H1 (cell line): ENCODE results near the gene ARHGAP12. TPM values are rescaled to one million over a fixed set of nuclear protein-coding genes. Genes with fewer than 3 reads are reported as not detected.

Experiments used
- CTCF ChIA-PET: fragments of 300-600 bp; sonication (Branson Sonifier 250); formaldehyde crosslinking; loops from one replicate; lab custom pipeline; 2021; ENCODE audit not compliant: partially characterized antibody; lab: Charles Lee
- POLR2A ChIA-PET: fragments of 300-600 bp; sonication (Branson Sonifier 250); formaldehyde crosslinking; loops from one replicate; lab custom pipeline; 2021; ENCODE audit warnings: inconsistent platforms; ENCODE audit not compliant: partially characterized antibody; lab: Charles Lee
- DNase-seq, 2 experiments: peaks; one replicate each; pipeline versions ENCODE4 v3.0.0 to v3.0.0-alpha.2; 2010 to 2022; ENCODE audit warnings: low spot score in 2 of 2, low read depth in 1 of 2, mixed read lengths in 1 of 2
- FAIRE-seq: peaks from 2 replicates; lab custom pipeline; 2011; peaks lifted over from hg19 to GRCh38; lab: Jason Lieb, UNC
- H2AFZ ChIP-seq: 2 replicates; pipeline ENCODE4 v1.8.1; 2012; ENCODE audit warnings: low read length, inconsistent platforms
- H2AK5ac ChIP-seq: 2 replicates; pipeline ENCODE4 v1.6.1; 2013; ENCODE audit warnings: low read depth, low read length
- H2BK120ac ChIP-seq: replicated peaks from 2 replicates; pipeline ENCODE3; 2013; ENCODE audit warnings: low read depth, low read length, inconsistent platforms
- H2BK12ac ChIP-seq: 2 replicates; pipeline ENCODE4 v1.6.1; 2013; ENCODE audit warnings: low read depth, low read length
- H2BK15ac ChIP-seq: 2 replicates; pipeline ENCODE4 v1.6.1; 2013; ENCODE audit warnings: low read length
- H2BK20ac ChIP-seq: 2 replicates; pipeline ENCODE4 v1.6.1; 2013; ENCODE audit warnings: low read length
- H2BK5ac ChIP-seq: 2 replicates; pipeline ENCODE4 v1.6.1; 2013; ENCODE audit warnings: low read depth, low read length
- H3K14ac ChIP-seq: 2 replicates; pipeline ENCODE4 v1.6.1; 2013; ENCODE audit warnings: inconsistent platforms; ENCODE audit not compliant: insufficient read length
- H3K18ac ChIP-seq: 2 replicates; pipeline ENCODE4 v1.6.1; 2013; ENCODE audit warnings: low read length; ENCODE audit errors: extremely low read depth
- H3K23ac ChIP-seq: 2 replicates; pipeline ENCODE4 v1.6.1; 2013; ENCODE audit warnings: inconsistent platforms; ENCODE audit not compliant: insufficient read length
- H3K23me2 ChIP-seq: 2 replicates; pipeline ENCODE4 v1.6.1; 2013; ENCODE audit warnings: low read depth, low read length
- H3K27ac ChIP-seq: 2 replicates; pipeline ENCODE4 v1.6.1; 2011; ENCODE audit warnings: low read depth, low read length, inconsistent platforms
- H3K27me3 ChIP-seq, 4 experiments: replicated peaks in 1 of 4; 1 replicate in 1 of 4; 2 replicates in 3 of 4; pipeline versions ENCODE4 v1.6.1 to v1.8.1; 2011 to 2013; ENCODE audit warnings: low read length in 3 of 4, mild to moderate bottlenecking in 3 of 4, inconsistent platforms in 2 of 4, mixed read lengths in 2 of 4, moderate library complexity in 1 of 4; ENCODE audit not compliant: control insufficient read depth in 3 of 4, insufficient read depth in 3 of 4; ENCODE audit errors: extremely low read depth in 1 of 4
- H3K36me3 ChIP-seq, 4 experiments: 2 replicates each; pipeline versions ENCODE4 v1.6.1 to v1.8.1; 2011 to 2013; ENCODE audit warnings: mild to moderate bottlenecking in 4 of 4, low read length in 3 of 4, moderate library complexity in 2 of 4, control low read depth in 1 of 4, inconsistent platforms in 1 of 4; ENCODE audit not compliant: insufficient read depth in 4 of 4, control insufficient read depth in 2 of 4
- H3K4ac ChIP-seq: replicated peaks from 2 replicates; pipeline ENCODE3; 2013; ENCODE audit warnings: low read length, low read depth, mixed read lengths, inconsistent platforms; ENCODE audit not compliant: insufficient read length
- H3K4me1 ChIP-seq, 4 experiments: replicated peaks in 1 of 4; 1 replicate in 1 of 4; 2 replicates in 3 of 4; pipeline versions ENCODE4 v1.6.1 to v1.8.1; 2011 to 2013; ENCODE audit warnings: low read length in 3 of 4, inconsistent platforms in 2 of 4, mixed read lengths in 1 of 4; ENCODE audit not compliant: insufficient read depth in 4 of 4, control insufficient read depth in 3 of 4
- H3K4me2 ChIP-seq, 2 experiments: 2 replicates each; pipeline versions ENCODE4 v1.6.1 to v1.8.1; 2011 to 2013; ENCODE audit warnings: low read depth in 2 of 2, low read length in 2 of 2, control low read depth in 1 of 2, inconsistent platforms in 1 of 2, mild to moderate bottlenecking in 1 of 2; ENCODE audit not compliant: insufficient read depth in 1 of 2
- H3K4me3 ChIP-seq, 4 experiments: fragments of 200-600, 300-600 bp in 1 of 4; sonication (generic), shearing (Covaris generic), sonication (Bioruptor Twin) in 1 of 4; 2 replicates each; pipeline versions ENCODE4 v1.5.1 to v1.8.1; 2011 to 2016; ENCODE audit warnings: low read length in 4 of 4, low read depth in 3 of 4, control low read depth in 2 of 4, inconsistent platforms in 2 of 4, mild to moderate bottlenecking in 2 of 4, mixed read lengths in 1 of 4, moderate library complexity in 1 of 4; ENCODE audit not compliant: insufficient read depth in 2 of 4; ENCODE audit errors: extremely low read depth in 1 of 4
- H3K56ac ChIP-seq: replicated peaks from 2 replicates; pipeline ENCODE3; 2013; ENCODE audit warnings: low read depth, mild to moderate bottlenecking, mixed read lengths, low read length, inconsistent platforms; ENCODE audit not compliant: insufficient read length
- H3K79me1 ChIP-seq: 2 replicates; pipeline ENCODE4 v1.6.1; 2013; ENCODE audit warnings: low read depth, low read length, control low read depth
- H3K79me2 ChIP-seq, 2 experiments: 2 replicates each; pipeline versions ENCODE4 v1.6.1 to v1.8.1; 2012 to 2013; ENCODE audit warnings: low read length in 2 of 2, mild to moderate bottlenecking in 2 of 2, inconsistent platforms in 1 of 2; ENCODE audit not compliant: insufficient read depth in 2 of 2, control insufficient read depth in 1 of 2
- H3K9ac ChIP-seq, 4 experiments: replicated peaks in 1 of 4; 1 replicate in 1 of 4; 2 replicates in 3 of 4; pipeline versions ENCODE4 v1.6.1 to v1.8.1; 2011 to 2013; ENCODE audit warnings: low read depth in 3 of 4, low read length in 3 of 4, control low read depth in 2 of 4, mild to moderate bottlenecking in 2 of 4, moderate library complexity in 2 of 4, inconsistent platforms in 1 of 4; ENCODE audit errors: extremely low read depth in 1 of 4
- H3K9me3 ChIP-seq, 2 experiments: 2 replicates each; pipeline versions ENCODE4 v1.6.1 to v1.8.1; 2012 to 2013; ENCODE audit warnings: mild to moderate bottlenecking in 2 of 2, moderate library complexity in 2 of 2, control low read depth in 1 of 2, inconsistent platforms in 1 of 2, low read depth in 1 of 2, low read length in 1 of 2, mixed read lengths in 1 of 2; ENCODE audit not compliant: insufficient read depth in 2 of 2
- H4K20me1 ChIP-seq, 2 experiments: replicated peaks in 1 of 2; 2 replicates each; pipeline versions ENCODE3 to v1.8.1; 2011 to 2013; ENCODE audit warnings: inconsistent platforms in 2 of 2, low read length in 2 of 2, mild to moderate bottlenecking in 1 of 2; ENCODE audit not compliant: insufficient read depth in 2 of 2, control insufficient read depth in 1 of 2
- H4K5ac ChIP-seq: 2 replicates; pipeline ENCODE4 v1.6.1; 2013; ENCODE audit warnings: low read length, low read depth, mixed read lengths, inconsistent platforms; ENCODE audit not compliant: insufficient read length
- H4K8ac ChIP-seq: 2 replicates; pipeline ENCODE4 v1.8.0; 2013; ENCODE audit warnings: mild to moderate bottlenecking, moderate library complexity, low read length, inconsistent platforms; ENCODE audit not compliant: insufficient read depth; ENCODE audit errors: extremely low read depth
- H4K91ac ChIP-seq: replicated peaks from 2 replicates; pipeline ENCODE3; 2013; ENCODE audit warnings: low read length, mixed read lengths, inconsistent platforms; ENCODE audit not compliant: insufficient read length
- BACH1 ChIP-seq: IDR thresholded peaks from 2 replicates; pipeline ENCODE4 v1.6.1; 2012; ENCODE audit warnings: low read length, improper control_type of control experiment
- BCL11A ChIP-seq, 2 experiments: IDR thresholded peaks; one replicate each; pipeline ENCODE4 v1.6.1; 2011; ENCODE audit warnings: low read depth in 2 of 2, low read length in 2 of 2, mild to moderate bottlenecking in 2 of 2
- CREB1 ChIP-seq: IDR thresholded peaks from 2 replicates; pipeline ENCODE4 v1.6.1; 2012; ENCODE audit warnings: inconsistent platforms
- CTBP2 ChIP-seq: IDR thresholded peaks from 2 replicates; pipeline ENCODE4 v1.7.0; 2011; ENCODE audit warnings: borderline replicate concordance, mild to moderate bottlenecking, moderate library complexity, mixed read lengths, low read length; ENCODE audit not compliant: insufficient read depth, insufficient read length
- GTF2F1 ChIP-seq: IDR thresholded peaks from 2 replicates; pipeline ENCODE4 v1.6.1; 2012; ENCODE audit warnings: low read depth, low read length, improper control_type of control experiment, borderline replicate concordance
- KDM4A ChIP-seq: IDR thresholded peaks from one replicate; pipeline ENCODE4 v1.7.1; 2012; ENCODE audit warnings: low read depth, mild to moderate bottlenecking, moderate library complexity, low read length, inconsistent platforms; ENCODE audit not compliant: severe bottlenecking
- RBBP5 ChIP-seq: IDR thresholded peaks from 2 replicates; pipeline ENCODE4 v1.7.1; 2012; ENCODE audit warnings: low read depth, mild to moderate bottlenecking, inconsistent platforms, low read length, moderate library complexity, borderline replicate concordance
- SIRT6 ChIP-seq: IDR thresholded peaks from one replicate; pipeline ENCODE4 v1.7.1; 2012; ENCODE audit warnings: low read length, inconsistent platforms
- TEAD4 ChIP-seq: IDR thresholded peaks from 2 replicates; pipeline ENCODE4 v1.6.1; 2012; ENCODE audit warnings: low read depth, low read length, inconsistent platforms, mixed read lengths
- WGBS, 2 experiments: shearing (Covaris generic) in 1 of 2; methylation state at CpG; one replicate each; pipeline versions ENCODE4 v1.1.6 to v1.1.7; 2013 to 2015; ENCODE audit warnings: low lambda C conversion rate in 2 of 2, mixed read lengths in 2 of 2, inconsistent platforms in 1 of 2, low coverage in 1 of 2, missing lambda C conversion rate in 1 of 2; ENCODE audit not compliant: insufficient replicate concordance in 2 of 2, insufficient coverage in 1 of 2, insufficient read length in 1 of 2; ENCODE audit errors: extremely low coverage in 1 of 2, missing lambda C conversion rate in 1 of 2; 5-methylcytosine and 5-hydroxymethylcytosine counted together
- polyA plus RNA-seq, 7 experiments: library from polyadenylated mRNA; depleted of rRNA in 3 of 7; stranded (reverse) in 5 of 7; unstranded in 2 of 7; fragments of >200 nt in 5 of 7; fragments of 200-250 nt in 2 of 7; gene quantifications; 1 replicate in 5 of 7; 2 replicates in 1 of 7; 4 replicates in 1 of 7; pipeline versions ENCODE4 v1.2.1 to v1.2.3, GENCODE V29; 2011 to 2013; ENCODE audit warnings: missing spikeins in 2 of 7, mixed read lengths in 2 of 7
- total RNA-seq: library from RNA; stranded (reverse); fragmentation: NEBNext Ultra II Directional; extraction: Animal tissue kit (Norgen Biotek cat#: 25700); gene quantifications from 2 replicates; pipeline ENCODE4 v1.2.1, GENCODE V29; 2021

Gene ARHGAP12
- total and polyA plus RNA-seq, 2 of the 8 experiments (the other 6 are each of a cell fraction or from before 2014, with no cell fraction given) = 10.1 to 39.0 TPM

- no peak overlapping the region for H4K91ac ChIP-seq
- WGBS, 2 experiments = 95% methylated on average over 3 of the region's 3 CpGs; no CpG with 5 or more reads in 1 of the 2 experiments
- POLR2A ChIA-PET = no interaction called here
Observed at GRCh38 chr10:31910016-31910415, 18.6 kb downstream of the ARHGAP12 start.

More at GRCh38 chr10:31910016-31910415, 18.6 kb downstream of the ARHGAP12 start:
- H3K4me1 ChIP-seq = peaks cover 0 to 5% (median 3%) of the 10 kb centered on the region in 4 experiments; a peak in 4 of 7 replicates
- no peak overlapping the region for H3K56ac ChIP-seq
- no peaks in the 10 kb centered on the region for H3K27me3 ChIP-seq
- H4K20me1 ChIP-seq = peaks cover 2 to 9% of the 10 kb centered on the region in 2 experiments
- H3K79me2 ChIP-seq = peaks cover 2 to 96% of the 10 kb centered on the region in 2 experiments
- DNase-seq (no peak), FAIRE-seq (no peak)
- no peak overlapping the region for H2AK5ac ChIP-seq
- no peak overlapping the region for H3K4me2 ChIP-seq
- no peak overlapping the region for H4K5ac ChIP-seq
- no peak overlapping the region for H3K27ac ChIP-seq
- no peak overlapping the region for H2BK20ac ChIP-seq
- H3K4ac ChIP-seq = no peak overlapping the region
- H3K18ac ChIP-seq = no peak overlapping the region
- no peak overlapping the region for H2BK12ac ChIP-seq
- H3K79me1 ChIP-seq = peaks cover 5% of the 10 kb centered on the region; the same call in 1 of the 2 replicates
- no peak overlapping the region for H2BK120ac ChIP-seq
- no peak overlapping the region for H3K23ac ChIP-seq
- no peak overlapping the region for H4K8ac ChIP-seq
- no peak overlapping the region for H2BK15ac ChIP-seq
- no peaks in the 10 kb centered on the region for H3K9me3 ChIP-seq
- CTCF ChIA-PET = interaction anchor here (0.6 kb wide), 1 partner anchor 118 kb away, joined by 3 read pairs; no protein-coding TSS in a partner anchor
- peaks cover 6 to 15% (median 8%) of the 10 kb centered on the region in 4 experiments; a peak in 7 of 8 replicates for H3K36me3 ChIP-seq
- H3K14ac ChIP-seq = no peak overlapping the region
- H3K4me3 ChIP-seq = no peak overlapping the region
- no peak overlapping the region for H2AFZ ChIP-seq
- no peak overlapping the region for H3K9ac ChIP-seq
- H3K23me2 ChIP-seq = no peaks in the 10 kb centered on the region
- no peak overlapping the region for H2BK5ac ChIP-seq
- TF ChIP-seq CREB1 = no peak
- TF ChIP-seq TEAD4 = no peak
- no peak for TF ChIP-seq BACH1
- TF ChIP-seq RBBP5 = no peak
- no peak for TF ChIP-seq KDM4A
- no peak for TF ChIP-seq CTBP2
- TF ChIP-seq SIRT6 = no peak
- no peak for TF ChIP-seq GTF2F1
- no peak for TF ChIP-seq BCL11A (IDR thresholded peaks at IDR 0.05; ENCODE audit: low read depth in 2 of 2, low read length in 2 of 2)
